Inflammatory macrophage (primary cell): ENCODE results near the gene ETNPPL.

Experiments used
- DNase-seq, 2 donors: peaks; one replicate each; pipeline ENCODE4 v3.0.0-alpha.2; 2020 to 2022

The ETNPPL gene

GRCh38 chr4:108695062-108695461 lies 67.8 kb downstream of the ETNPPL start:
- no peak for DNase-seq

GRCh38 chr4:108694423-108694822 lies 68.4 kb downstream of the ETNPPL start:
- DNase-seq = no peak

GRCh38 chr4:108693819-108694218 lies 69.0 kb downstream of the ETNPPL start:
- no peak for DNase-seq

- DNase-seq = no peak
Observed at GRCh38 chr4:108693211-108693610, 69.6 kb downstream of the ETNPPL start.
